K562 (cell line): ENCODE results near the gene CLIC5. TPM values are rescaled to one million over a fixed set of nuclear protein-coding genes. Genes with fewer than 3 reads are reported as not detected.

ENCODE experiments used
- ATAC-seq: fragments of 200-7000 bp; cut with Tn5 transposase; 3 replicates; pipeline ENCODE4 v1.9.1; 2020; ENCODE audit warnings: moderate library complexity
- BruUV-seq: library from RNA; stranded (reverse); fragments of 400-500 nt; replicated peaks from 2 replicates; lab custom pipeline; 2021; lab: Mats Ljungman, UMichigan
- CTCF ChIA-PET: fragments of 300-600 bp; formaldehyde crosslinking; extraction: SDS; loops from one replicate; lab custom pipeline; 2021; ENCODE audit warnings: low intra/inter-chr PET ratio; lab: Yijun Ruan, JAX
- POLR2A ChIA-PET: fragments of 300-600, 350-650 bp; sonication (Branson Sonifier 250); formaldehyde crosslinking; extraction: SDS; loops from one replicate; lab custom pipeline; 2021; ENCODE audit warnings: antibody characterized with exemption, inconsistent platforms; lab: Yijun Ruan, JAX
- DNase-seq, 4 experiments: peaks; one replicate each; pipeline versions ENCODE4 v3.0.0 to v3.0.0-alpha.2; 2011 to 2018; ENCODE audit warnings: low spot score in 3 of 4, mixed read lengths in 3 of 4; ENCODE audit errors: extremely low read depth in 1 of 4
- FAIRE-seq: peaks from 2 replicates; lab custom pipeline; 2011; peaks lifted over from hg19 to GRCh38; lab: Jason Lieb, UNC
- H2AFZ ChIP-seq: 2 replicates; pipeline ENCODE4 v1.6.0; 2011; ENCODE audit warnings: low read depth, low read length, control low read depth, inconsistent platforms
- H3K27ac ChIP-seq: fragments of 200-600 bp; 3 replicates; pipeline ENCODE4 v1.8.0; 2011; ENCODE audit warnings: low read depth, mild to moderate bottlenecking, control low read depth, inconsistent platforms, low read length, moderate library complexity, mixed read lengths; ENCODE audit errors: extremely low read depth
- H3K27me3 ChIP-seq, 2 experiments: fragments of 300-600 bp in 1 of 2; 2 replicates in 1 of 2; 3 replicates in 1 of 2; pipeline versions ENCODE4 v1.6.0 to v1.8.0; 2011; ENCODE audit warnings: inconsistent platforms in 2 of 2, low read length in 2 of 2, mild to moderate bottlenecking in 1 of 2, mixed read lengths in 1 of 2, moderate library complexity in 1 of 2; ENCODE audit not compliant: control insufficient read depth in 2 of 2, insufficient read depth in 2 of 2
- H3K36me3 ChIP-seq: fragments of 300-600 bp; 3 replicates; pipeline ENCODE4 v1.8.0; 2011; ENCODE audit warnings: mild to moderate bottlenecking, low read length, inconsistent platforms; ENCODE audit not compliant: control insufficient read depth, insufficient read depth
- H3K4me1 ChIP-seq, 2 experiments: fragments of 200-600 bp in 1 of 2; replicated peaks in 1 of 2; 2 replicates in 1 of 2; 3 replicates in 1 of 2; pipeline versions ENCODE4 v1.5.1 to v1.8.0; 2011; ENCODE audit warnings: inconsistent platforms in 2 of 2, low read length in 2 of 2, mild to moderate bottlenecking in 1 of 2, mixed read lengths in 1 of 2, moderate library complexity in 1 of 2; ENCODE audit not compliant: control insufficient read depth in 2 of 2, insufficient read depth in 2 of 2
- H3K4me2 ChIP-seq: 2 replicates; pipeline ENCODE4 v1.6.1; 2011; ENCODE audit warnings: low read length, control low read depth, inconsistent platforms, mixed read lengths; ENCODE audit not compliant: insufficient read depth
- H3K4me3 ChIP-seq: fragments of 200-600 bp; sonication (generic), shearing (Covaris generic); 2 replicates; pipeline ENCODE4 v1.5.1; 2016; ENCODE audit warnings: control low read depth, inconsistent platforms
- H3K79me2 ChIP-seq: fragments of 200-600 bp; 3 replicates; pipeline ENCODE4 v1.8.0; 2011; ENCODE audit warnings: low read length, inconsistent platforms; ENCODE audit not compliant: control insufficient read depth, insufficient read depth
- H3K9ac ChIP-seq, 2 experiments: 2 replicates each; pipeline versions ENCODE4 v1.6.0 to v1.6.1; 2011; ENCODE audit warnings: low read depth in 2 of 2, low read length in 2 of 2, control low read depth in 1 of 2, inconsistent platforms in 1 of 2, mild to moderate bottlenecking in 1 of 2, mixed read lengths in 1 of 2; ENCODE audit not compliant: insufficient read depth in 1 of 2
- H3K9me1 ChIP-seq: one replicate; pipeline ENCODE4 v1.6.0; 2011; ENCODE audit warnings: inconsistent platforms, mild to moderate bottlenecking, low read length, moderate library complexity; ENCODE audit not compliant: control insufficient read depth, insufficient read depth
- H3K9me3 ChIP-seq: replicated peaks from 2 replicates; pipeline ENCODE4 v1.5.1; 2011; ENCODE audit warnings: low read depth, low read length, inconsistent platforms; ENCODE audit not compliant: control insufficient read depth, insufficient read depth
- H4K20me1 ChIP-seq: replicated peaks from 2 replicates; pipeline ENCODE4 v1.6.1; 2011; ENCODE audit warnings: low read length, inconsistent platforms, mixed read lengths; ENCODE audit not compliant: control insufficient read depth, insufficient read depth
- DNMT1 ChIP-seq: fragments of 450-650 bp; IDR thresholded peaks from 2 replicates; pipeline ENCODE4 v1.6.1; 2016; ENCODE audit warnings: antibody characterized with exemption, mild to moderate bottlenecking
- SMARCB1 ChIP-seq: IDR thresholded peaks from 2 replicates; pipeline ENCODE4 v1.6.1; 2011; ENCODE audit warnings: improper control_type of control experiment, low read depth; ENCODE audit not compliant: insufficient read length
- SUPT5H ChIP-seq: fragments of 450-650 bp; IDR thresholded peaks from 2 replicates; pipeline ENCODE4 v1.6.1; 2016
- USF1 ChIP-seq: sonication (generic); formaldehyde crosslinking; IDR thresholded peaks from 2 replicates; pipeline ENCODE4 v1.9.0; 2022; ENCODE audit warnings: mild to moderate bottlenecking, missing genetic modification reagents
- ZFP30 ChIP-seq: fragments of 250-450 bp; sonication (Bioruptor Pico); IDR thresholded peaks from 2 replicates; pipeline ENCODE4 v1.8.0; 2022; ENCODE audit warnings: moderate library complexity, mild to moderate bottlenecking, inconsistent platforms, borderline replicate concordance
- ZFP91 ChIP-seq: sonication (generic); formaldehyde crosslinking; IDR thresholded peaks from 2 replicates; pipeline ENCODE4 v1.8.0; 2022; ENCODE audit warnings: mild to moderate bottlenecking, missing genetic modification reagents
- WGBS: fragments of 100-300 bp; shearing (Covaris generic); methylation state at CpG from one replicate; pipeline ENCODE4 v1.1.6; 2016; ENCODE audit warnings: low coverage, mixed read lengths; ENCODE audit not compliant: insufficient coverage; ENCODE audit errors: missing lambda C conversion rate; 5-methylcytosine and 5-hydroxymethylcytosine counted together
- in situ Hi-C: fragments of 300-500 bp; cut with MboI; formaldehyde crosslinking; loops from 4 replicates; pipeline ENCODE4 v1.15.0; 2018; ENCODE audit warnings: inconsistent platforms, mixed read lengths
- intact Hi-C: fragments of 100-400 bp; cut with micrococcal nuclease; formaldehyde crosslinking; loops from 2 replicates; pipeline ENCODE4 v1.14.2; 2022
- polyA plus RNA-seq, 8 experiments: library from polyadenylated mRNA; depleted of rRNA in 4 of 8; stranded (reverse) in 5 of 8; unstranded in 3 of 8; fragments of >200 nt; fragmentation: Nextera tagmentation in 2 of 8; fragmentation: Illumina TruSeq in 1 of 8; extraction: Ambion mirVana in 2 of 8; extraction: Trizol in 1 of 8; gene quantifications; 2 replicates each; pipeline versions ENCODE4 v1.2.1 to v1.2.3, GENCODE V29; 2011 to 2014; ENCODE audit warnings: inconsistent platforms in 1 of 8, missing spikeins in 1 of 8
- total RNA-seq, 7 experiments: library from RNA; depleted of rRNA in 6 of 7; stranded (reverse); fragments of >200 nt in 6 of 7; fragmentation: Illumina TruSeq in 2 of 7; extraction: Trizol in 2 of 7; gene quantifications; 2 replicates each; pipeline versions ENCODE4 v1.2.1 to v1.2.3, GENCODE V29; 2011 to 2021; ENCODE audit warnings: low replicate concordance in 1 of 7

The CLIC5 gene
- total and polyA plus RNA-seq, 9 of the 15 experiments (the other 6 are each of a cell fraction or from before 2014, with no cell fraction given) = 0.31 TPM; not detected in 8

DNA sequence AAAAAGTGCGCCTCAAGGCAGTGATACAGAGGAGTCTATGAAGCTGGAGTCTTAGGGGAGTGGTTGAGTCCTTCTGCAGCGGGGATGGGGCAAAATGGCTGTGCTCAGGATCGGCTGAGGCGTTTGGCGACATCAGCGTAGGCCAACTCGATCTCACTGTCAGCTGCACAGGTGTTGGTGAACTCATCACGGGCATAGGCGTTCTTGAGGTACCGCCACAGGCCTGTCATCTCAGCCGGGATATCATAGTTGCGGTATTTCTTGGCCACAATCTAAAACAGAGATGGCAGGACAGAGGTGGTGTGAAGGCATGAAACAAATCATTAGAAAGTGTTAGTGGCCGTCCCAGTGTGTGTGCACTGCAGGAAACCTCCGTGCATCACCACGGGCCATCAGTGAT lies 112.7 kb downstream of the CLIC5 start:
- Histone ChIP-seq H3K79me2 (no peaks in the 10 kb centered on the region), H3K4me3 (no peak overlapping the region), H3K27me3 (peaks cover 4 to 12% of the 10 kb centered on the region in 2 experiments; a peak in 2 of 5 replicates), H4K20me1 (no peaks in the 10 kb centered on the region), H3K9me3 (no peaks in the 10 kb centered on the region), H3K9me1 (no peaks in the 10 kb centered on the region), H3K27ac (no peak overlapping the region), H3K36me3 (no peaks in the 10 kb centered on the region), H3K9ac (no peak overlapping the region), H3K4me2 (no peak overlapping the region), H2AFZ (no peak overlapping the region), H3K4me1 (no peaks in the 10 kb centered on the region)
- no TSS peak for BruUV-seq
- in situ Hi-C loops (no loop called here), intact Hi-C loops (no loop called here)
- FAIRE-seq (no peak), ATAC-seq (no peak), DNase-seq (no peak)
- WGBS = 0% methylated on average over 15 of the region's 15 CpGs
- TF ChIP-seq ZFP91 (CRISPR knock-in tag) (no peak), SMARCB1 (no peak), SUPT5H (no peak), USF1 (CRISPR knock-in tag) (no peak), DNMT1 (no peak), ZFP30 (CRISPR knock-in tag) (no peak)
- CTCF ChIA-PET = no interaction called here
- POLR2A ChIA-PET = no interaction called here
